Spleen (tissue), 7 donors: ENCODE results near the gene ZYG11B.
A peak's percentile ranks its signal among the peaks of the same experiment; 100 is the strongest.

Experiments used
- POLR2A ChIP-seq, 3 donors: fragments of 450-650 bp; IDR thresholded peaks; one replicate each; pipeline ENCODE4 v1.5.1; 2017; ENCODE audit warnings: antibody characterized with exemption in 3 of 3, mild to moderate bottlenecking in 1 of 3
- TF ChIP-seq, protein P1 (sequence below), 11 experiments: fragments of 200-600 bp in 7 of 11; fragments of 450-650 bp in 4 of 11; sonication (generic) in 4 of 11; IDR thresholded peaks in 8 of 11; conservative IDR thresholded peaks in 3 of 11; 1 replicate in 7 of 11; 2 replicates in 4 of 11; pipeline versions ENCODE4 v1.4.0 to v1.8.0; 2016 to 2021; ENCODE audit warnings: antibody characterized with exemption in 11 of 11, inconsistent platforms in 4 of 11, mild to moderate bottlenecking in 1 of 11
- donor health status: DM: no; HTN: no; CAD: no; lungs with moderate emphysema.
- donor health status: DM: no; HTN: no; CAD: no.
- donor health status: DM: no; HTN: no; CAD: no.

- TF ChIP-seq, protein P1, sequence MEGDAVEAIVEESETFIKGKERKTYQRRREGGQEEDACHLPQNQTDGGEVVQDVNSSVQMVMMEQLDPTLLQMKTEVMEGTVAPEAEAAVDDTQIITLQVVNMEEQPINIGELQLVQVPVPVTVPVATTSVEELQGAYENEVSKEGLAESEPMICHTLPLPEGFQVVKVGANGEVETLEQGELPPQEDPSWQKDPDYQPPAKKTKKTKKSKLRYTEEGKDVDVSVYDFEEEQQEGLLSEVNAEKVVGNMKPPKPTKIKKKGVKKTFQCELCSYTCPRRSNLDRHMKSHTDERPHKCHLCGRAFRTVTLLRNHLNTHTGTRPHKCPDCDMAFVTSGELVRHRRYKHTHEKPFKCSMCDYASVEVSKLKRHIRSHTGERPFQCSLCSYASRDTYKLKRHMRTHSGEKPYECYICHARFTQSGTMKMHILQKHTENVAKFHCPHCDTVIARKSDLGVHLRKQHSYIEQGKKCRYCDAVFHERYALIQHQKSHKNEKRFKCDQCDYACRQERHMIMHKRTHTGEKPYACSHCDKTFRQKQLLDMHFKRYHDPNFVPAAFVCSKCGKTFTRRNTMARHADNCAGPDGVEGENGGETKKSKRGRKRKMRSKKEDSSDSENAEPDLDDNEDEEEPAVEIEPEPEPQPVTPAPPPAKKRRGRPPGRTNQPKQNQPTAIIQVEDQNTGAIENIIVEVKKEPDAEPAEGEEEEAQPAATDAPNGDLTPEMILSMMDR (IDR thresholded peaks at IDR 0.05 in 8 of 11, conservative IDR thresholded peaks at IDR 0.05 in 3 of 11) = peak in 7 of 11 experiments; percentile 13 to 52 (median 42)
- TF ChIP-seq POLR2A (IDR thresholded peaks at IDR 0.05) = no peak
Observed at GRCh38 chr1:52842643-52843310, 116.5 kb downstream of the ZYG11B start, which contains the start of gene ZYG11A.
